Endothelial cell of umbilical vein (primary cell): ENCODE results near the gene ZNF593. TPM values are rescaled to one million over a fixed set of nuclear protein-coding genes. Genes with fewer than 3 reads are reported as not detected.

Source experiments
- BruUV-seq: library from RNA; stranded (reverse); fragments of 400-500 nt; replicated peaks from 2 replicates; lab custom pipeline; 2021; lab: Mats Ljungman, UMichigan
- CTCF ChIA-PET: fragments of 300-600, 350-600 bp; sonication (Branson Sonifier 250); formaldehyde crosslinking; loops from one replicate; lab custom pipeline; 2021; ENCODE audit warnings: antibody characterized with exemption, inconsistent platforms; lab: Charles Lee
- POLR2A ChIA-PET: fragments of 300-600, 350-600 bp; sonication (Branson Sonifier 250); formaldehyde crosslinking; loops from one replicate; lab custom pipeline; 2021; ENCODE audit warnings: antibody characterized with exemption, inconsistent platforms; lab: Charles Lee
- DNase-seq: peaks from one replicate; pipeline ENCODE4 v3.0.0-alpha.2; 2011; ENCODE audit warnings: low read depth, low spot score
- FAIRE-seq: peaks from 2 replicates; lab custom pipeline; 2011; peaks lifted over from hg19 to GRCh38; lab: Jason Lieb, UNC
- H2AFZ ChIP-seq: 2 replicates; pipeline ENCODE4 v1.6.0; 2012; ENCODE audit warnings: low read depth, low read length, control low read depth, inconsistent platforms
- H3K27ac ChIP-seq: 2 replicates; pipeline ENCODE4 v1.5.1; 2011; ENCODE audit warnings: low read depth, mild to moderate bottlenecking, control low read depth, low read length, moderate library complexity; ENCODE audit not compliant: insufficient read depth
- H3K27me3 ChIP-seq, 2 experiments: 2 replicates each; pipeline versions ENCODE4 v1.6.0 to v1.6.1; 2011; ENCODE audit warnings: low read length in 2 of 2, mixed read lengths in 1 of 2; ENCODE audit not compliant: control insufficient read depth in 2 of 2, insufficient read depth in 2 of 2
- H3K36me3 ChIP-seq, 2 experiments: 2 replicates in 1 of 2; 3 replicates in 1 of 2; pipeline ENCODE4 v1.5.1; 2011; ENCODE audit warnings: low read length in 2 of 2, mild to moderate bottlenecking in 1 of 2, moderate library complexity in 1 of 2; ENCODE audit not compliant: control insufficient read depth in 2 of 2, insufficient read depth in 2 of 2; ENCODE audit errors: extremely low read depth in 1 of 2
- H3K4me1 ChIP-seq: 3 replicates; pipeline ENCODE4 v1.5.1; 2011; ENCODE audit warnings: mild to moderate bottlenecking, low read length; ENCODE audit not compliant: control insufficient read depth, insufficient read depth; ENCODE audit errors: extremely low read depth
- H3K4me2 ChIP-seq: 2 replicates; pipeline ENCODE4 v1.6.1; 2011; ENCODE audit warnings: low read length, control low read depth, mixed read lengths; ENCODE audit not compliant: insufficient read depth
- H3K4me3 ChIP-seq, 3 experiments: fragments of 200-600 bp in 1 of 3; sonication (generic), shearing (Covaris generic) in 1 of 3; replicated peaks in 1 of 3; 2 replicates each; pipeline ENCODE4 v1.5.1; 2011 to 2016; ENCODE audit warnings: control low read depth in 3 of 3, low read length in 3 of 3, mild to moderate bottlenecking in 2 of 3, inconsistent platforms in 1 of 3, low read depth in 1 of 3, moderate library complexity in 1 of 3; ENCODE audit not compliant: insufficient read depth in 1 of 3
- H3K79me2 ChIP-seq: 2 replicates; pipeline ENCODE4 v1.6.0; 2012; ENCODE audit warnings: low read length, inconsistent platforms; ENCODE audit not compliant: control insufficient read depth, insufficient read depth
- H3K9ac ChIP-seq: replicated peaks from 2 replicates; pipeline ENCODE3; 2011; ENCODE audit warnings: low read length, control low read depth; ENCODE audit not compliant: insufficient read depth; ENCODE audit errors: extremely low read depth
- H3K9me1 ChIP-seq: replicated peaks from 3 replicates; pipeline ENCODE4 v1.6.0; 2011; ENCODE audit warnings: mild to moderate bottlenecking, low read length; ENCODE audit not compliant: control insufficient read depth, insufficient read depth; ENCODE audit errors: extremely low read depth
- H3K9me3 ChIP-seq: replicated peaks from 2 replicates; pipeline ENCODE4 v1.5.1; 2012; ENCODE audit warnings: low read length, inconsistent platforms; ENCODE audit not compliant: control insufficient read depth, insufficient read depth
- H4K20me1 ChIP-seq: replicated peaks from 2 replicates; pipeline ENCODE3; 2011; ENCODE audit warnings: mild to moderate bottlenecking, low read length; ENCODE audit not compliant: control insufficient read depth, insufficient read depth; ENCODE audit errors: extremely low read depth
- CTCF ChIP-seq, 2 donors: IDR thresholded peaks; 1 replicate in 1 of 2; 2 replicates in 1 of 2; pipeline ENCODE4 v1.5.1; 2011; ENCODE audit warnings: low read length in 2 of 2, mild to moderate bottlenecking in 2 of 2, moderate library complexity in 2 of 2, control low read depth in 1 of 2, inconsistent platforms in 1 of 2, low read depth in 1 of 2; ENCODE audit not compliant: insufficient read depth in 1 of 2; ENCODE audit errors: extremely low read depth in 1 of 2
- EZH2 ChIP-seq: IDR thresholded peaks from 2 replicates; pipeline ENCODE4 v1.6.1; 2012; ENCODE audit warnings: borderline replicate concordance, low read depth, mild to moderate bottlenecking, moderate library complexity, low read length, inconsistent platforms; ENCODE audit not compliant: severe bottlenecking
- FOS ChIP-seq: IDR thresholded peaks from 2 replicates; pipeline ENCODE4 v1.6.1; 2011; ENCODE audit warnings: mild to moderate bottlenecking, low read length, moderate library complexity, borderline replicate concordance; ENCODE audit not compliant: insufficient read depth
- GATA2 ChIP-seq: IDR thresholded peaks from 2 replicates; pipeline ENCODE4 v1.7.0; 2011; ENCODE audit warnings: low read depth, mild to moderate bottlenecking, moderate library complexity, mixed read lengths, low read length; ENCODE audit not compliant: insufficient read length, insufficient read depth
- JUN ChIP-seq: IDR thresholded peaks from 2 replicates; pipeline ENCODE4 v1.6.1; 2011; ENCODE audit warnings: borderline replicate concordance, low read depth; ENCODE audit not compliant: insufficient read length, insufficient read depth
- MAX ChIP-seq: IDR thresholded peaks from 2 replicates; pipeline ENCODE4 v1.6.1; 2011; ENCODE audit not compliant: insufficient read depth, insufficient read length
- MYC ChIP-seq: IDR thresholded peaks from one replicate; pipeline ENCODE4 v1.6.1; 2011; ENCODE audit warnings: mild to moderate bottlenecking, low read depth, low read length
- POLR2A ChIP-seq: IDR thresholded peaks from 2 replicates; pipeline ENCODE4 v1.6.1; 2012; ENCODE audit warnings: low read depth, mild to moderate bottlenecking, control low read depth, low read length
- POLR2AphosphoS5 ChIP-seq: IDR thresholded peaks from 2 replicates; pipeline ENCODE4 v1.6.1; 2012; ENCODE audit warnings: low read depth, mild to moderate bottlenecking, control low read depth, low read length, moderate library complexity; ENCODE audit not compliant: insufficient read depth
- dilution Hi-C: fragments of 300-500 bp; cut with MboI; formaldehyde crosslinking; loops from one replicate; pipeline ENCODE4 v1.15.0; 2019; ENCODE audit warnings: low sequenced_read_pairs; ENCODE audit not compliant: extremely low pct_ligation_motif_present
- intact Hi-C: fragments of 100-400 bp; cut with micrococcal nuclease; formaldehyde crosslinking; loops from one replicate; pipeline ENCODE4 v1.10.0; 2022
- polyA plus RNA-seq, 4 experiments: library from polyadenylated mRNA; depleted of rRNA in 3 of 4; stranded (reverse) in 3 of 4; unstranded in 1 of 4; fragments of >200 nt; gene quantifications; 2 replicates each; pipeline versions ENCODE4 v1.2.1 to v1.2.3, GENCODE V29; 2011 to 2012; ENCODE audit warnings: missing spikeins in 1 of 4
- total RNA-seq: library from RNA; stranded (reverse); gene quantifications from 2 replicates; pipeline ENCODE4 v1.2.3, GENCODE V29; 2021

ZNF593 gene
- total and polyA plus RNA-seq, 2 donors (not counting 3 experiments of a cell fraction or from before 2014, with no cell fraction given) = 30.5 to 71.0 TPM

GRCh38 chr1:26177182-26177684 is 7.5 kb downstream of the ZNF593 start, which contains the start of gene CNKSR1:
CNKSR1 (plus strand) TSS chr1:26177491; CDS start chr1:26177548, 57 bp downstream.
- no peak within 1 kb of the TSS for H3K4me2 ChIP-seq
- H4K20me1 ChIP-seq = no peaks in the 10 kb centered on the region
- H3K9ac ChIP-seq = no peak within 1 kb of the TSS
- H3K4me3 ChIP-seq = no peak within 1 kb of the TSS
- dilution Hi-C loops (no loop called here), intact Hi-C loops (no loop called here)
- DNase-seq = no peak
- H3K4me1 ChIP-seq = no peaks in the 10 kb centered on the region
- H3K79me2 ChIP-seq = no peaks in the 10 kb centered on the region
- no peak for TF ChIP-seq POLR2AphosphoS5
- no peak for TF ChIP-seq EZH2
- TF ChIP-seq CTCF (IDR thresholded peaks at IDR 0.05; ENCODE audit: extremely low read depth in 1 of 2, insufficient read depth in 1 of 2, low read depth in 1 of 2, low read length in 2 of 2) = no peak
- TF ChIP-seq MYC = no peak
- no peak for TF ChIP-seq GATA2
- no peak for TF ChIP-seq JUN
- TF ChIP-seq FOS = no peak
- TF ChIP-seq POLR2A = no peak
- TF ChIP-seq MAX = no peak
- no peak for FAIRE-seq
- CTCF ChIA-PET = interaction anchor here (0.9 to 1.9 kb wide), 4 partner anchors 7 to 145 kb away, joined by 3 to 6 read pairs (median 4); partner anchors contain the start of gene ZNF593
- BruUV-seq = no TSS peak
- no peaks in the 10 kb centered on the region for H3K27me3 ChIP-seq
- no peak within 1 kb of the TSS for H3K27ac ChIP-seq
- H3K9me1 ChIP-seq = no peaks in the 10 kb centered on the region
- H3K36me3 ChIP-seq = no peaks in the 10 kb centered on the region
- H2AFZ ChIP-seq = no peak within 1 kb of the TSS
- H3K9me3 ChIP-seq = no peaks in the 10 kb centered on the region
- POLR2A ChIA-PET = no interaction called here
